ENCODE results near the gene GFER.

Gene GFER

DNA sequence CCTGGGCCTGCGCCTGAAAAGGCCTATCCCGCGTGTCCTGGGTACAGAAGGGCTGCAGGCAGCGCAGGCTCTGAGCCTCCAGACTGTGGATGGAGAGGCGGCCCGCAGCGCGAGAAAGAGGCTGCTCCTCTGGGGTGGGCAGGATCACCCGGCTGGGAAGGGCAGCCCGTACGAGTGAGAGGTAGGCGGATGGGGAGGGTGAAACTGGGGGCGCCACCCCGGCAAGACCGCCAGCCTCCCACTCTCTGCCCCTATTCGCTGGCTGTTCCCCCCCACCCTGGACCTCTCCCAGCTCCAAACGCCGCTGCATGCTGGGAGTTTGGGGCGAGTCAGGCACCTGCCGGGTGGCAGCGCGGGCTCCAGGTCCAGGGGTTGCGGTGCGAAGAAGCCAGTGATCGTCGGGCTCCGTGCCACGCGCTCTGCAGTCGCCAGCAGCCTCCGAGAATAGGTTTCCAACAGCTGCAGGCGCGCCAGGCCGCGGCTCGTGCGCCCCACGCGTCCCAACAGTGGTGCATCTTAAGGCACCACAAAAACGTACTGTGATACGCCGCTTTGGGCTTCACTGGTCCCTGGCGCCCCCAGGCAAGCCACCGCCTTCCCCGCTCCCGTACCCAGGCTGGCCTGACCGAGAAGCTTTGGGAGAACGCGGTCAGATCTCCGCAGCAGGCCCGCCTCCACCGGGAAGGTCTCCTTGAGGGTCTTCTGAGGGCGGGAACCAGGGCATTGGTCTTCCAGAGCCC is 3.8 kb upstream of the GFER start:
- Histone ChIP-seq H3K9ac (ENCODE audit: low read depth, low read length) (peak overlapping the region; percentile 54), H3K36me3 (ENCODE audit: control insufficient read depth, insufficient read depth, low read length) (peaks cover 30% of the 10 kb centered on the region), H3K4me1 (ENCODE audit: control insufficient read depth, insufficient read depth, low read length) (peaks cover 6% of the 10 kb centered on the region), H3K9me3 (ENCODE audit: control insufficient read depth, insufficient read depth, low read length) (no peaks in the 10 kb centered on the region), H3K27me3 (ENCODE audit: control insufficient read depth, insufficient read depth, low read length) (peaks cover 38% of the 10 kb centered on the region), H3K4me3 (ENCODE audit: low read depth, low read length) (peak overlapping the region; percentile 54)

DNA sequence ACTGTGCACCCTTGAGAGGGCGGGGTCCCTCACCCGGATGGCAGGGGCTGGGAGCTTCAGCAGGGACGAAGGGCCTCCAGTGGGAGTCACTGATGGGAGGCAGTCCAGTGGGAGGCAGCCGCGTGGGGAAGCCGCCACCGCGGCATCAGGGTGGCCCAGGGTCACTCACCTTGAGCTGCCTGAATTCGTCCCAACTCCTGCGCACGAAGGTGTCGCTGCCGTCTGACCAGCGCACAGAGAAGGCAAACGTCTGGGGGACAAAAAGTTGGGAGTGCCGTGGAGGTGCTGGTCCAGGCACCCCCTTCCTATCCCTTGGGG is 3.3 kb upstream of the GFER start:
- peak overlapping the region; percentile 54 for H3K4me3 ChIP-seq (ENCODE audit: low read depth, low read length)
- peaks cover 38% of the 10 kb centered on the region for H3K27me3 ChIP-seq (ENCODE audit: control insufficient read depth, insufficient read depth, low read length)
- H3K36me3 ChIP-seq (ENCODE audit: control insufficient read depth, insufficient read depth, low read length), result peaks cover 31% of the 10 kb centered on the region
- no peak overlapping the region for H3K9ac ChIP-seq (ENCODE audit: low read depth, low read length)
- no peaks in the 10 kb centered on the region for H3K9me3 ChIP-seq (ENCODE audit: control insufficient read depth, insufficient read depth, low read length)
- peaks cover 6% of the 10 kb centered on the region for H3K4me1 ChIP-seq (ENCODE audit: control insufficient read depth, insufficient read depth, low read length)

GRCh38 chr16:1981398-1981836 is 2.6 kb upstream of the GFER start, which contains the start of gene NOXO1:
Gene NOXO1, minus strand, starts transcription at chr16:1981469. Its CDS starts 290 bp downstream, at chr16:1981179.
- H3K4me3 ChIP-seq (ENCODE audit: low read depth, low read length), result peak within 1 kb of the TSS; percentile 54
- H3K27me3 ChIP-seq (ENCODE audit: control insufficient read depth, insufficient read depth, low read length), result peaks cover 38% of the 10 kb centered on the region
- no peaks in the 10 kb centered on the region for H3K9me3 ChIP-seq (ENCODE audit: control insufficient read depth, insufficient read depth, low read length)
- peaks cover 6% of the 10 kb centered on the region for H3K4me1 ChIP-seq (ENCODE audit: control insufficient read depth, insufficient read depth, low read length)
- no peak within 1 kb of the TSS for H3K9ac ChIP-seq (ENCODE audit: low read depth, low read length)
- H3K36me3 ChIP-seq (ENCODE audit: control insufficient read depth, insufficient read depth, low read length), result peaks cover 30% of the 10 kb centered on the region

GRCh38 chr16:1982013-1982433 is 2.0 kb upstream of the GFER start:
- Histone ChIP-seq H3K4me3 (ENCODE audit: low read depth, low read length) (no peak overlapping the region), H3K36me3 (ENCODE audit: control insufficient read depth, insufficient read depth, low read length) (peaks cover 27% of the 10 kb centered on the region), H3K27me3 (ENCODE audit: control insufficient read depth, insufficient read depth, low read length) (peaks cover 38% of the 10 kb centered on the region), H3K9me3 (ENCODE audit: control insufficient read depth, insufficient read depth, low read length) (no peaks in the 10 kb centered on the region), H3K4me1 (ENCODE audit: control insufficient read depth, insufficient read depth, low read length) (peaks cover 6% of the 10 kb centered on the region), H3K9ac (ENCODE audit: low read depth, low read length) (no peak overlapping the region)

DNA sequence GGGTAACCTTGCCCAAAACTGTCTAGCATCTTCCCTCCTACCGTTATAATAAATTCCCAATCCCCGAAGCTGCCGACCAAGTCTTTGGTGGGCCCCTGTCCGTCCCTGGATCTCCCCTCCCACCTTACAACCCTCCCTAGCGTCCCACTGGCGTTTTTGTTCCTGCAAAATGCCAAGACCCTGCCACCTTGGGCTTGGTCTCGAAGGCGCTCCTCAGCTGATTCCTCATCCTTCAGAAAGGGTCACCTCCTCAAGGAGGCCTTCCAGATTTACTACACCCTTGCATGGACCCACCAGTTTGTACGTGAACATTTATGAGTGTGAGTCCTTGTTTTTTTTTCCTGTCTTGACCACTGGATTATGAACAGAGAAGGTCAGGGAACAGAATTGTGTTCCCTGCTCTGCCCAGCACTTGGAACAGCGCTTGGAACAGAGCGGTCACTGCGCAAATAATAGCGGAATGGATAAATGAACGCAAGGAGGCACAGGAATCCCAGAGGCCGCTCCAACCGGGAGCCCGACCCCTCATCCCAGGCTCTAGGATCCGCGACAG is 926 bp upstream of the GFER start:
- Histone ChIP-seq H3K9ac (ENCODE audit: low read depth, low read length) (no peak overlapping the region), H3K4me3 (ENCODE audit: low read depth, low read length) (peak overlapping the region; percentile 66), H3K27me3 (ENCODE audit: control insufficient read depth, insufficient read depth, low read length) (peaks cover 40% of the 10 kb centered on the region), H3K36me3 (ENCODE audit: control insufficient read depth, insufficient read depth, low read length) (peaks cover 19% of the 10 kb centered on the region), H3K4me1 (ENCODE audit: control insufficient read depth, insufficient read depth, low read length) (peaks cover 6% of the 10 kb centered on the region), H3K9me3 (ENCODE audit: control insufficient read depth, insufficient read depth, low read length) (no peaks in the 10 kb centered on the region)

DNA sequence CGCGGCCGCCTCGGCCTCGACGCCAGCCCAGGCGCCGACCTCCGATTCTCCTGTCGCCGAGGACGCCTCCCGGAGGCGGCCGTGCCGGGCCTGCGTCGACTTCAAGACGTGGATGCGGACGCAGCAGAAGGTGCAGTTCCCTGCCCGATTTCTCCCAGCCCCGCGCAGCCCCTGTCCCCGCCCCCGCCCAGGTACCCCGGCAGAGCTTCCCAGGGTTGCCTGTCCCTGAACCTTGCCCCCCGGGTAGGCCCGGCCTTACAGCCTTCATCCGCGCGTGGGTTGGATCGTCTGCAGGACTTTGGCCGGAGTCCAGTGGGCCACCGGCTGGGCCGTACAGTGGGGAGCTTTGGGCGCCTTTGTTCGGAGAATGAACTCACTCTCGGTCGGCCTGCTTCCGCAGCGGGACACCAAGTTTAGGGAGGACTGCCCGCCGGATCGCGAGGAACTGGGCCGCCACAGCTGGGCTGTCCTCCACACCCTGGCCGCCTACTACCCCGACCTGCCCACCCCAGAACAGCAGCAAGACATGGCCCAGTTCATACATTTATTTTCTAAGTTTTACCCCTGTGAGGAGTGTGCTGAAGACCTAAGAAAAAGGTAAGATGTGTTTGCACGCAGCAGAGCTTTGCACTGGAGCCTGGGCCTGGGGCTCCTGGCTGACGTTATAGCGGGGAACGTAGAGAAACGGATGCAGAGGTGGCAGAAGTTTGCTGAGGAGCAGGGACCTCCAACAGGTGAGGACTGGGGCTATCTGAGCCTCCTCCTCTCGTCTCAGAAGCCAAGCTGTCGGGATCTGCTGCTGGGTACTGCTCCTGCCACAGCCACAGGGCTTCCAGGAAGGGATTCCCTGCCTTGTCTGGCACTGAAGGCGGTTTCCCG is 593 bp downstream of the GFER start:
- peaks cover 52% of the 10 kb centered on the region for H3K27me3 ChIP-seq (ENCODE audit: control insufficient read depth, insufficient read depth, low read length)
- H3K9me3 ChIP-seq (ENCODE audit: control insufficient read depth, insufficient read depth, low read length), result no peaks in the 10 kb centered on the region
- H3K9ac ChIP-seq (ENCODE audit: low read depth, low read length), result peak overlapping the region; percentile 79
- H3K36me3 ChIP-seq (ENCODE audit: control insufficient read depth, insufficient read depth, low read length), result peaks cover 16% of the 10 kb centered on the region
- H3K4me1 ChIP-seq (ENCODE audit: control insufficient read depth, insufficient read depth, low read length), result peaks cover 6% of the 10 kb centered on the region
- peak overlapping the region; percentile 76 for H3K4me3 ChIP-seq (ENCODE audit: low read depth, low read length)

GRCh38 chr16:1985466-1986150 is 1.6 kb downstream of the GFER start:
- Histone ChIP-seq H3K9me3 (ENCODE audit: control insufficient read depth, insufficient read depth, low read length) (no peaks in the 10 kb centered on the region), H3K4me3 (ENCODE audit: low read depth, low read length) (peak overlapping the region; percentile 76), H3K9ac (ENCODE audit: low read depth, low read length) (no peak overlapping the region)

GRCh38 chr16:1987198-1987597 is 3.2 kb downstream of the GFER start:
- Histone ChIP-seq H3K27me3 (ENCODE audit: control insufficient read depth, insufficient read depth, low read length) (peaks cover 35% of the 10 kb centered on the region), H3K4me1 (ENCODE audit: control insufficient read depth, insufficient read depth, low read length) (peaks cover 6% of the 10 kb centered on the region), H3K9ac (ENCODE audit: low read depth, low read length) (no peak overlapping the region), H3K9me3 (ENCODE audit: control insufficient read depth, insufficient read depth, low read length) (no peaks in the 10 kb centered on the region), H3K4me3 (ENCODE audit: low read depth, low read length) (no peak overlapping the region), H3K36me3 (ENCODE audit: control insufficient read depth, insufficient read depth, low read length) (peaks cover 16% of the 10 kb centered on the region)

More at GRCh38 chr16:1985466-1986150, 1.6 kb downstream of the GFER start:
- Histone ChIP-seq H3K27me3 (ENCODE audit: control insufficient read depth, insufficient read depth, low read length) (peaks cover 42% of the 10 kb centered on the region), H3K4me1 (ENCODE audit: control insufficient read depth, insufficient read depth, low read length) (peaks cover 6% of the 10 kb centered on the region), H3K36me3 (ENCODE audit: control insufficient read depth, insufficient read depth, low read length) (peaks cover 16% of the 10 kb centered on the region)

DNA sequence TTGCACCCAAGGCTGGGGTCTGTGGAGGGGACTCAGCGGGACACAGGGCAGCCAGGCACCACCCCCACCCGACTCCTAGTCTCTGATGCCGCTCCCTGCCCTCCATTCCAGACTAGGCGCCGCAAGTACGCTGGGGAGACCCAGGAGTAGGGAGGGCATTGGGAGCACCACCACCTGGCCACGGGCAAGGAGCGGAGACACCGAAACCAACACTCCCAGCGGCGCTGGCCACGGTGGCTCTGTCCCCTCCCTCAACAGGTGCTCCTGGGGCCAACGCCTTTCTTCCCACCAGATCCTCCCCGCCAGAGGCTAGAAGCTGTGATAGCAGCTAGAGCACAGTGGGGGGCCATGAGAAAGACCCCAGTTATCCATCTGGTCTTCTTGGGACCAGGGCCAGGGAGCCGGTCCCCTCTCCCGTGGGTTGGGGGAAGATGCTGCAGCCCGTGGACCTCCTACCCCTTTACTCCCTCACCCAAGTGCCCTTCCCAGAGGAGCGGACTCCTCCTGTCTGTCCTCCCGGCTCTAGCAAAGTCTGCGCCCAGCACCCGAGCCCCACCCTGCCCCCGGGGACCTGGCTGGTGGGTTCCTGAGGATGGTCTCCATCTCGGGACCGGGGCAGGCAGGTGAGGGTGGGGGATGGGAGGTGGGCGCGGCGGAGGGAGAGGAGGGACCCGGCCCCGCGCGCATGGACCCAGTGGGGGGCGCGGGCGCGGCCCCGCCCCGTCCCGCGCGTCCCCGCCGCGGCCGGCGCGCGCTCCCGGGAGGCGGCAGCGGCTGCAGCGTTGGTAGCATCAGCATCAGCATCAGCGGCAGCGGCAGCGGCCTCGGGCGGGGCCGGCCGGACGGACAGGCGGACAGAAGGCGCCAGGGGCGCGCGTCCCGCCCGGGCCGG is 5.5 kb downstream of the GFER start, which contains the start of gene SYNGR3:
SYNGR3 (plus strand) TSS at position 762 of the 892 bp plus-strand sequence. CDS start 133 bp downstream, outside the sequence.
- H3K27me3 ChIP-seq (ENCODE audit: control insufficient read depth, insufficient read depth, low read length), result peaks cover 24% of the 10 kb centered on the region
- peaks cover 2% of the 10 kb centered on the region for H3K4me1 ChIP-seq (ENCODE audit: control insufficient read depth, insufficient read depth, low read length)
- no peaks in the 10 kb centered on the region for H3K9me3 ChIP-seq (ENCODE audit: control insufficient read depth, insufficient read depth, low read length)
- H3K4me3 ChIP-seq (ENCODE audit: low read depth, low read length), result peak within 1 kb of the TSS; percentile 75
- peaks cover 16% of the 10 kb centered on the region for H3K36me3 ChIP-seq (ENCODE audit: control insufficient read depth, insufficient read depth, low read length)
- H3K9ac ChIP-seq (ENCODE audit: low read depth, low read length), result peak within 1 kb of the TSS; percentile 60

- Histone ChIP-seq H3K9ac (ENCODE audit: low read depth, low read length) (no peak overlapping the region), H3K36me3 (ENCODE audit: control insufficient read depth, insufficient read depth, low read length) (peaks cover 16% of the 10 kb centered on the region), H3K4me3 (ENCODE audit: low read depth, low read length) (peak overlapping the region; percentile 32), H3K9me3 (ENCODE audit: control insufficient read depth, insufficient read depth, low read length) (no peaks in the 10 kb centered on the region), H3K4me1 (ENCODE audit: control insufficient read depth, insufficient read depth, low read length) (peaks cover under 1% of the 10 kb centered on the region), H3K27me3 (ENCODE audit: control insufficient read depth, insufficient read depth, low read length) (peaks cover 24% of the 10 kb centered on the region)
These were observed 6.0 kb downstream of the GFER start for GRCh38 chr16:1990101-1990350.
